HG02981 (cell line): Measurements from ENCODE around the gene NHERF2.

ENCODE experiments used
- ATAC-seq: cut with Tn5 transposase; IDR thresholded peaks from one replicate; pipeline ENCODE4 v1.9.1; 2021; ENCODE audit warnings: mild to moderate bottlenecking, moderate library complexity; ENCODE audit not compliant: unreplicated experiment

Gene NHERF2

GRCh38 chr16:2026461-2027023 lies at the start of gene NHERF2:
Gene NHERF2, plus strand, starts transcription at chr16:2026902. Its CDS starts 104 bp downstream, at chr16:2027006.
- no peak for ATAC-seq

- no peak for ATAC-seq
Observed at GRCh38 chr16:1976951-1977874, 49.5 kb upstream of the NHERF2 start.

DNA sequence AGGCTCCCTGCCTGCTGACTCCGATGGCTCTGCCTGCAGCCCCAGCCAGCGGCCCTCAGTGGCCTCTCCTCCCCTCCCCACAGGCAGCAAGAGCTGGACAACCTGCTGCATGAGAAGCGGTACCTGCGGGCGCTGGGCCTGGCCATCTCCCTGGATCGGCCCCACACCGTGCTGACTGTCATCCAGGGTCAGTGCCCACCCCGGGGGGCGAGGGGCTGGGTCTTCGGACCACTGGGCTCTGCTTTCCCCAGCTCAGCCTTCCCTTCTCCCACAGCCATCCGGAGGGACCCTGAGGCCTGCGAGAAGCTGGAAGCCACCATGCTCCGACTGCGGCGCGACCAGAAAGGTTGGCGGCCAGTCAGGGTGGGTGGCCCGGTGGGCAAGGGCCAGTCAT lies 48.8 kb upstream of the NHERF2 start:
- ATAC-seq = no peak

GRCh38 chr16:1978476-1979120 lies 48.1 kb upstream of the NHERF2 start:
- no peak for ATAC-seq

GRCh38 chr16:1979271-1980029 lies 47.3 kb upstream of the NHERF2 start:
- no peak for ATAC-seq

- no peak for ATAC-seq
Observed at GRCh38 chr16:1980030-1980769, 46.5 kb upstream of the NHERF2 start.

GRCh38 chr16:1980770-1981087 lies 46.0 kb upstream of the NHERF2 start:
- ATAC-seq = no peak

GRCh38 chr16:1981398-1981836 lies 45.3 kb upstream of the NHERF2 start, which contains the start of gene NOXO1:
Gene NOXO1, minus strand, starts transcription at chr16:1981469. Its CDS starts 290 bp downstream, at chr16:1981179.
- no peak for ATAC-seq

DNA sequence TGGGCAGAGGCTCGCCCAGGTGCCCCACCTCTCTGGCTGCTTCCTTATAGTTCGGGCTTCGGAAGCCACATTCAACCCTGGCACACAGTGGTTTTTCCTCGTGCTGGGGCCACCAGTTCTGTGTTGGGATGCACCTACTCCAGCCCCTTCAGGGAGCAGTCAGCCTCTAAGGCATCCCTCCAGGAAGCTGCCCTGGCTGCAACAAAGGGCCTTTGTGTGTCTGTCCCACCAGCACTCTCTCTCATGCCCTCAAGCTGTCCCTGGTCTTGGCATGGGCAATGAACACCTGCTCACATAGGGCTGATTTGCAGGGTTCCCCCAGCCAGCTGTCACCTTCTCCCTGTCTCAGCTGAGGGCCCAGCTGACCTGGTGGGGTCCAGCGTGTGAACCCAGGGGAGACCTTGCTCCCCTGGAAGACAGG lies 44.7 kb upstream of the NHERF2 start:
- no peak for ATAC-seq

GRCh38 chr16:1982991-1983543 lies 43.6 kb upstream of the NHERF2 start:
- ATAC-seq = no peak

DNA sequence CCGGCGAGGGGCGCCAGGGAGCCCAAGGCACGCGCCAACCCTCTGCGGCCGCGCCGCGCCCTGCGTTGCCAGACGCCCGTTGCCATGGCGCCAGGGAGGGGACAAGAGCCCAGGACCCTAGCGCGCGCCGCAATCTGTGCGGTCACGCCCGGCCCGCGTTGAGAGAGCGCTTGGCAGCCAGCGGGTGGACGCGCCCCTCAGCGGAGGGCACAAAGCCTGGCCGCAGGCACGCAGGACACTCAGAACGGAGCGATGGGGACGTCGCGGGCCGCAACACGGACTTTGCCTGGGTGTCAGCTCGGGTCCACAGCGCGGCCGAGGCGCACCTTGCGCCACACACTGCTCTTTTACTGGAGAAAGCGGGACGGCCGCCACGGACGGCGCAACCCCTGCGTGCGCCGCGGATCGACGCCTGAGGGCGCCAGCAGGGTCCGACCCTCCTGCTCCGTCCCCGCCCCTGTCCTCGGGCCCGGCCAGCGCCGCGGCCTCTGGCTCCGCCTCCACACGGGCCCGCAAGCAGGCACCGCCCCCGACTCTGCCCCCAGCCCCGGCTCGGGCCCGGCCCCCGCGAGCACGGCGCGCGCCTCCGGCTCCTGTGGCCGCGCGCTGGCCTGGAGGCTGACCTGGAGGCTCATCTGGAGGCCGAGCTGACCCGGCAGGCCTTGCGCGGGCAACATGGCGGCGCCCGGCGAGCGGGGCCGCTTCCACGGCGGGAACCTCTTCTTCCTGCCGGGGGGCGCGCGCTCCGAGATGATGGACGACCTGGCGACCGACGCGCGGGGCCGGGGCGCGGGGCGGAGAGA lies 43.0 kb upstream of the NHERF2 start, which contains the start of gene GFER:
Gene GFER (plus strand): TSS at position 650 of the 803 bp plus-strand sequence. CDS start 26 bp downstream, at position 676.
- peak; percentile 65 for ATAC-seq

- ATAC-seq = peak; percentile 14
Observed at GRCh38 chr16:1984347-1985225, 42.1 kb upstream of the NHERF2 start.

DNA sequence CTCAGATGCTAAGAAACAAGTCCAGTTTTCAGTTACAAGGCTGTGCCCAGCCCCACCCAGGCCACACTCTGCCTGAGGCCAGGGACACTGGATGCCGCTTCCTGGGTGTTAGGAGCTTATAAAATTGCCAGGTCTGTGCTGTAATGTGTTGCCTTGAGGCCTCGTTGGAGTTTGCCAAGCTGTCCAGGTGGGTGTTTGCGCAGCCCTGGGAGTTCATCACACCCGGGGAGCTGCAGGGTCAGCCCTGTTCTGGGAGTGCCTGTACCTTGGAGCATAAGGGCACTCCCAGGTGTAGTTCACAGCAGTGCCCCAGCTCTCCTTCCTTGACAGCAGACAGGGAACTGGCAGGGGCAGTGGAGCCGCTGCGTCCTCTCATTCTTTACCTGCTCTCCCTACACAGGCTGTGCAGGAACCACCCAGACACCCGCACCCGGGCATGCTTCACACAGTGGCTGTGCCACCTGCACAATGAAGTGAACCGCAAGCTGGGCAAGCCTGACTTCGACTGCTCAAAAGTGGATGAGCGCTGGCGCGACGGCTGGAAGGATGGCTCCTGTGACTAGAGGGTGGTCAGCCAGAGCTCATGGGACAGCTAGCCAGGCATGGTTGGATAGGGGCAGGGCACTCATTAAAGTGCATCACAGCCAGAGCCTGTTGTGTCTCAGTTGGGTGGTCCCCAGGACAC lies 41.1 kb upstream of the NHERF2 start:
- ATAC-seq = no peak

- no peak for ATAC-seq
Observed at GRCh38 chr16:1987198-1987597, 39.5 kb upstream of the NHERF2 start.

GRCh38 chr16:1989209-1990100 lies 37.2 kb upstream of the NHERF2 start, which contains the start of gene SYNGR3:
Gene SYNGR3, plus strand, starts transcription at chr16:1989970. Its CDS starts 133 bp downstream, at chr16:1990103.
- no peak for ATAC-seq

- ATAC-seq = no peak
Observed at GRCh38 chr16:1990101-1990350, 36.7 kb upstream of the NHERF2 start.
